ENCODE measurements around the gene CYP46A1. TPM values are rescaled to one million over a fixed set of nuclear protein-coding genes. Genes with fewer than 3 reads are reported as not detected.
"Not testable (repeated sequence)": the region's sequence is repeated elsewhere in the genome, so short reads cannot be mapped to it uniquely, and the experiment has no call there.

Gene CYP46A1
- total RNA-seq, 4 donors from 2014 or later: 0.26 to 6.4 (median 1.7) TPM

DNA sequence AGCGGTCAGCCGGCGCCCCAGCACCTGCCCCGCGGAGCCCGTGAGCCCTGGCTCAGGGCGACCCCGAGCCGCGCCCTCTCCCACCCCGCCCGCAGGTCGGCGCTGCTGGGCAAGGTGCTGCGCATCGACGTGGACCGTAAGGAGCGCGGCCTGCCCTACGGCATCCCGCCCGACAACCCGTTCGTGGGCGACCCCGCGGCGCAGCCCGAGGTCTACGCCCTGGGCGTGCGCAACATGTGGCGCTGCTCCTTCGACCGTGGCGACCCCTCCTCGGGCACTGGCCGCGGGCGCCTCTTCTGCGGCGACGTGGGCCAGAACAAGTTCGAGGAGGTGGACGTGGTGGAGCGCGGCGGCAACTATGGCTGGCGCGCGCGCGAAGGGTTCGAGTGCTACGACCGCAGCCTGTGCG is 24.8 kb upstream of the CYP46A1 start:
- no peaks in the 10 kb centered on the region for H3K36me3 ChIP-seq
- H3K27me3 ChIP-seq: no peaks in the 10 kb centered on the region
- peak overlapping the region in 1 of 2 donors; percentile 42 for H3K27ac ChIP-seq
- no peaks in the 10 kb centered on the region for H3K9me3 ChIP-seq
- no peaks in the 10 kb centered on the region for H3K4me1 ChIP-seq
- DNase-seq: no peak
- no peak overlapping the region for H3K4me3 ChIP-seq
- intact Hi-C loops (cut with DNase I; ENCODE audit: low total_unique reads): no loop called here
- TF ChIP-seq, protein P1, sequence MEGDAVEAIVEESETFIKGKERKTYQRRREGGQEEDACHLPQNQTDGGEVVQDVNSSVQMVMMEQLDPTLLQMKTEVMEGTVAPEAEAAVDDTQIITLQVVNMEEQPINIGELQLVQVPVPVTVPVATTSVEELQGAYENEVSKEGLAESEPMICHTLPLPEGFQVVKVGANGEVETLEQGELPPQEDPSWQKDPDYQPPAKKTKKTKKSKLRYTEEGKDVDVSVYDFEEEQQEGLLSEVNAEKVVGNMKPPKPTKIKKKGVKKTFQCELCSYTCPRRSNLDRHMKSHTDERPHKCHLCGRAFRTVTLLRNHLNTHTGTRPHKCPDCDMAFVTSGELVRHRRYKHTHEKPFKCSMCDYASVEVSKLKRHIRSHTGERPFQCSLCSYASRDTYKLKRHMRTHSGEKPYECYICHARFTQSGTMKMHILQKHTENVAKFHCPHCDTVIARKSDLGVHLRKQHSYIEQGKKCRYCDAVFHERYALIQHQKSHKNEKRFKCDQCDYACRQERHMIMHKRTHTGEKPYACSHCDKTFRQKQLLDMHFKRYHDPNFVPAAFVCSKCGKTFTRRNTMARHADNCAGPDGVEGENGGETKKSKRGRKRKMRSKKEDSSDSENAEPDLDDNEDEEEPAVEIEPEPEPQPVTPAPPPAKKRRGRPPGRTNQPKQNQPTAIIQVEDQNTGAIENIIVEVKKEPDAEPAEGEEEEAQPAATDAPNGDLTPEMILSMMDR (IDR thresholded peaks at IDR 0.05): no peak
- TF ChIP-seq POLR2A (IDR thresholded peaks at IDR 0.05): no peak

DNA sequence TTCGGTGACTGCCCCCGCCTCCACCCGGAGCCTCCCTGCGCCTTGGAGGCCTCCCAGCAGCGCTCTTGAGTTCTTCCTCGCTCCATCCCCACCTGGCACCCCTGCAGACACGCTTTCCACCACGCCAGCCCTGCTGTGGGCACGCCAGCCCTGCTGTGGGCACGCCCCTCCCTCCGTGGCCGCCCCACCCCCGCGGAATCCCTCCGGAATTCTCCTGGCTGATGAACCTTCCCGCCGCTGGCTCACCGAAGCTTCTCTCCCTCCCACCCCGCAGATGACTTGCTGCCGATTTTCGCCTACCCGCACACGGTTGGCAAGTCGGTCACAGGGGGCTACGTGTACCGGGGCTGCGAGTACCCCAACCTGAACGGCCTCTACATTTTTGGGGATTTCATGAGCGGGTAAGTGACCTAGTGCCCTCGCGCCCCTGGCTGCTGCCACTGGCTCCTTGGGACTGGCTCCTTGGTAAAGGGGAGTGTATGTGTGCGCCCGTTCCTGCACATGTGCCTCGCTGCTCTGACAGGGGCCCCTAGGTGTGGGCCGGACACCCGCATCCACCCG is 24.0 kb upstream of the CYP46A1 start:
- no peaks in the 10 kb centered on the region for H3K9me3 ChIP-seq
- peak overlapping the region in 1 of 2 donors; percentile 42 for H3K27ac ChIP-seq
- intact Hi-C loops (cut with DNase I; ENCODE audit: low total_unique reads): no loop called here
- no peaks in the 10 kb centered on the region for H3K27me3 ChIP-seq
- TF ChIP-seq POLR2A (IDR thresholded peaks at IDR 0.05): no peak
- TF ChIP-seq, protein P1 (IDR thresholded peaks at IDR 0.05): no peak
- no peak overlapping the region for H3K4me3 ChIP-seq
- H3K4me1 ChIP-seq: no peaks in the 10 kb centered on the region
- DNase-seq: no peak
- H3K36me3 ChIP-seq: no peaks in the 10 kb centered on the region

DNA sequence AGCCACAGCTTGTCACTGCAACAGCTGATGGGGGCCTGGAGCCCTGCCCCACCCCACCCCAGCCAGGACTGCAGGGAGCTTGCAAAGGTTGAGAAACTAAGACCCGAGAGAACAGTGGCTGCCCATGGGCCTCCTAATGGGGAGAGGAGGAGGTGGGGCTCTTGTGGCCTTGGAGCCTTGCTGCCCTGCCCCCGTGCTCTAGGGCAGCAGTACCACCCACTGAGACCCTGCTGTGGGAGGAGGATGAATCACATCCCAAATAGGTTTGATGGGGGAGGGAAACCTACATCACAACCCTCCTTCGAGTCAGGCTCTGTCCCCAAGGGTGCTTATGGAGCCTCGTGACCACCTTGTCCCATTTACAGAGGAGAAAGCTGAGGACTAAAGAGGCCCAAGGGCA is 23.3 kb upstream of the CYP46A1 start:
- no peak overlapping the region for H3K4me3 ChIP-seq
- H3K27ac ChIP-seq: no peak overlapping the region
- H3K9me3 ChIP-seq: no peaks in the 10 kb centered on the region
- no peaks in the 10 kb centered on the region for H3K27me3 ChIP-seq
- no peak for DNase-seq
- no peaks in the 10 kb centered on the region for H3K36me3 ChIP-seq
- intact Hi-C loops (cut with DNase I; ENCODE audit: low total_unique reads): no loop called here
- H3K4me1 ChIP-seq: no peaks in the 10 kb centered on the region
- no peak for TF ChIP-seq POLR2A (IDR thresholded peaks at IDR 0.05)
- TF ChIP-seq, protein P1 (IDR thresholded peaks at IDR 0.05): no peak

DNA sequence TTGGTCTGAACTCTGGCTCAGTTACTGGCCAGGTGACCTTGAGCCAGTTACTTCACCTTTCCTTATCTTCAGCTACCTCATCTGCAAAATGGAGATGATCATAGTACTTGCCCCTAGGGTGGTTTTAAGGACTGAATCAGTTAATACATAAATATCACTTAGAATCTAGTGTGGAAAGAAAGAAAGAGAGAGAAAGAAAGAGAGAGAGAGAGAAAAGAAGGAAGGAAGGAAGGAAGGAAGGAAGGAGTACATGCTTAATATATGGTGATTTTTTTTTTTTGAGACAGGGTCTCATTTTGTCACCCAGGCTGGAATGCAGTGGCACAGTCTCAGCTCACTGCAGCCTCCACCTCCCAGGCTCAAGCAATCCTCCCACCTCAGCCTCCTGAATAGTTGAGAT is 22.9 kb upstream of the CYP46A1 start:
- H3K27me3 ChIP-seq; H3K27ac ChIP-seq; H3K36me3 ChIP-seq; H3K4me3 ChIP-seq; intact Hi-C loops (cut with DNase I; ENCODE audit: low total_unique reads); DNase-seq; H3K9me3 ChIP-seq; H3K4me1 ChIP-seq: not testable (repeated sequence)

DNA sequence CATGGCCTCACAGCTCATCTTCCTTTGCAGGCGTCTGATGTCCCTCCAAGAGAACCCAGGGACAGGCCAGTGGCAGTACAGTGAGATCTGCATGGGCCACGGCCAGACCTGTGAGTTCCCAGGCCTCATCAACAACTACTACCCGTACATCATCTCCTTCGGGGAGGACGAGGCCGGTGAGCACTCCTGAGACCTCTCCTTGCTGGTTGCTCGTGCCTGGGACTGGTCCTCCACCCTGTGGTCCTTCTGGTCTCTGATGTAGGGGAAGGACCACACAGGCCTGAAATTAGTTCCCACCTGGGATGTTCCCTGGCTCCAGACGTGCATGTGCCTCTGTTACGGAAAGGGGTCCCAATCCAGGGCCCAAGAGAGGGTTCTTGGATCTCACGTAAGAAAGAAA is 21.3 kb upstream of the CYP46A1 start:
- intact Hi-C loops (cut with DNase I; ENCODE audit: low total_unique reads): no loop called here
- Histone ChIP-seq H3K36me3 (no peaks in the 10 kb centered on the region), H3K9me3 (no peaks in the 10 kb centered on the region), H3K4me1 (no peaks in the 10 kb centered on the region), H3K4me3 (no peak overlapping the region), H3K27me3 (no peaks in the 10 kb centered on the region), H3K27ac (no peak overlapping the region)
- DNase-seq: no peak
- TF ChIP-seq, protein P1 (IDR thresholded peaks at IDR 0.05): no peak
- TF ChIP-seq POLR2A (IDR thresholded peaks at IDR 0.05): no peak

All from uterus (tissue), 4 donors.